Astrocyte (in vitro differentiated cells and primary cell): ENCODE results near the gene PPP1R15B. TPM values are rescaled to one million over a fixed set of nuclear protein-coding genes. Genes with fewer than 3 reads are reported as not detected.

Experiments
- DNase-seq: peaks from one replicate; pipeline ENCODE4 v3.0.0-alpha.2; 2010; ENCODE audit warnings: low read depth
- FAIRE-seq: peaks from 2 replicates; lab custom pipeline; 2011; peaks lifted over from hg19 to GRCh38; lab: Jason Lieb, UNC
- H2AFZ ChIP-seq: 2 replicates; pipeline ENCODE4 v1.6.0; 2012; ENCODE audit warnings: low read depth, low read length, inconsistent platforms
- H3K27ac ChIP-seq: 2 replicates; pipeline ENCODE4 v1.5.1; 2011; ENCODE audit warnings: low read depth, low read length, inconsistent platforms
- H3K27me3 ChIP-seq: 2 replicates; pipeline ENCODE4 v1.6.0; 2011; ENCODE audit warnings: low read length, inconsistent platforms; ENCODE audit not compliant: insufficient read depth
- H3K36me3 ChIP-seq: 2 replicates; pipeline ENCODE4 v1.5.1; 2011; ENCODE audit warnings: low read length, inconsistent platforms; ENCODE audit not compliant: insufficient read depth
- H3K4me1 ChIP-seq: 2 replicates; pipeline ENCODE4 v1.5.1; 2011; ENCODE audit warnings: low read length, inconsistent platforms; ENCODE audit not compliant: insufficient read depth
- H3K4me2 ChIP-seq: 2 replicates; pipeline ENCODE4 v1.6.0; 2012; ENCODE audit warnings: low read length, inconsistent platforms
- H3K4me3 ChIP-seq: 2 replicates; pipeline ENCODE4 v1.5.1; 2011; ENCODE audit warnings: low read depth, mild to moderate bottlenecking, low read length, inconsistent platforms; ENCODE audit not compliant: insufficient read depth
- H3K79me2 ChIP-seq: 2 replicates; pipeline ENCODE4 v1.6.0; 2012; ENCODE audit warnings: mild to moderate bottlenecking, low read length, inconsistent platforms; ENCODE audit not compliant: insufficient read depth
- H3K9ac ChIP-seq: 2 replicates; pipeline ENCODE4 v1.6.0; 2012; ENCODE audit warnings: mild to moderate bottlenecking, low read length, inconsistent platforms
- H3K9me3 ChIP-seq: 2 replicates; pipeline ENCODE4 v1.5.1; 2012; ENCODE audit warnings: low read depth, mild to moderate bottlenecking, low read length, inconsistent platforms; ENCODE audit not compliant: insufficient read depth
- H4K20me1 ChIP-seq: 2 replicates; pipeline ENCODE4 v1.6.0; 2012; ENCODE audit warnings: low read length, inconsistent platforms; ENCODE audit not compliant: insufficient read depth
- H3K27ac Mint-ChIP-seq: one replicate; pipeline ENCODE4 v1.8.0; 2021; ENCODE audit warnings: mild to moderate bottlenecking, mixed read lengths; ENCODE audit not compliant: unreplicated experiment
- H3K27me3 Mint-ChIP-seq: one replicate; pipeline ENCODE4 v1.8.0; 2021; ENCODE audit warnings: low read depth, mixed read lengths; ENCODE audit not compliant: unreplicated experiment
- H3K36me3 Mint-ChIP-seq: one replicate; pipeline ENCODE4 v1.8.0; 2021; ENCODE audit warnings: low read depth, mixed read lengths; ENCODE audit not compliant: unreplicated experiment
- H3K4me1 Mint-ChIP-seq: one replicate; pipeline ENCODE4 v1.8.0; 2021; ENCODE audit warnings: low read depth, mixed read lengths; ENCODE audit not compliant: unreplicated experiment
- H3K4me3 Mint-ChIP-seq: one replicate; pipeline ENCODE4 v1.8.0; 2021; ENCODE audit warnings: mild to moderate bottlenecking, moderate library complexity, mixed read lengths; ENCODE audit not compliant: unreplicated experiment
- H3K9me3 Mint-ChIP-seq: one replicate; pipeline ENCODE4 v1.8.0; 2021; ENCODE audit warnings: mild to moderate bottlenecking, mixed read lengths; ENCODE audit not compliant: unreplicated experiment
- CTCF ChIP-seq: IDR thresholded peaks from 2 replicates; pipeline ENCODE4 v1.5.1; 2011; ENCODE audit warnings: low read depth, mild to moderate bottlenecking, inconsistent platforms, low read length, moderate library complexity; ENCODE audit not compliant: insufficient read depth
- EZH2 ChIP-seq: IDR thresholded peaks from 2 replicates; pipeline ENCODE4 v1.6.1; 2012; ENCODE audit warnings: mild to moderate bottlenecking, low read length, inconsistent platforms; ENCODE audit not compliant: insufficient read depth
- total RNA-seq: library from RNA; stranded (reverse); gene quantifications from 2 replicates; pipeline ENCODE4 v1.2.1, GENCODE V29; 2021

The PPP1R15B gene
- total RNA-seq, 1 donor from 2014 or later = 38.8 TPM

- no peak for FAIRE-seq
- H3K79me2 ChIP-seq = no peaks in the 10 kb centered on the region
- no peaks in the 10 kb centered on the region for H3K9me3 ChIP-seq
- Mint-ChIP-seq H3K9me3 (no peaks in the 10 kb centered on the region), H3K4me1 (peaks cover 1% of the 10 kb centered on the region), H3K27ac (no peak overlapping the region), H3K36me3 (peaks cover 4% of the 10 kb centered on the region), H3K4me3 (no peak overlapping the region), H3K27me3 (peaks cover 56% of the 10 kb centered on the region)
- H2AFZ ChIP-seq = no peak overlapping the region
- no peak overlapping the region for H3K4me2 ChIP-seq
- H3K4me1 ChIP-seq = no peaks in the 10 kb centered on the region
- no peak for TF ChIP-seq CTCF
- no peak for TF ChIP-seq EZH2
- H3K4me3 ChIP-seq = no peak overlapping the region
- no peaks in the 10 kb centered on the region for H3K36me3 ChIP-seq
- DNase-seq = no peak
- H3K27ac ChIP-seq = no peak overlapping the region
- H3K27me3 ChIP-seq = peaks cover 49% of the 10 kb centered on the region
- H4K20me1 ChIP-seq = no peaks in the 10 kb centered on the region
- no peak overlapping the region for H3K9ac ChIP-seq
These were observed 42.5 kb downstream of the PPP1R15B start for GRCh38 chr1:204368996-204369726.

- no peak overlapping the region for H2AFZ ChIP-seq
- H3K36me3 ChIP-seq = no peaks in the 10 kb centered on the region
- no peaks in the 10 kb centered on the region for H3K9me3 ChIP-seq
- H3K4me1 ChIP-seq = peaks cover 9% of the 10 kb centered on the region
- FAIRE-seq = no peak
- no peak overlapping the region for H3K4me3 ChIP-seq
- Mint-ChIP-seq H3K36me3 (peaks cover 4% of the 10 kb centered on the region), H3K4me1 (peaks cover 1% of the 10 kb centered on the region), H3K27me3 (peaks cover 58% of the 10 kb centered on the region), H3K27ac (no peak overlapping the region), H3K4me3 (no peak overlapping the region), H3K9me3 (no peaks in the 10 kb centered on the region)
- peaks cover 46% of the 10 kb centered on the region for H3K27me3 ChIP-seq
- H3K9ac ChIP-seq = no peak overlapping the region
- H3K27ac ChIP-seq = no peak overlapping the region
- no peak overlapping the region for H3K4me2 ChIP-seq
- H4K20me1 ChIP-seq = no peaks in the 10 kb centered on the region
- TF ChIP-seq EZH2 = no peak
- no peak for TF ChIP-seq CTCF
- no peak for DNase-seq
- H3K79me2 ChIP-seq = no peaks in the 10 kb centered on the region
These were observed 43.7 kb downstream of the PPP1R15B start for GRCh38 chr1:204367956-204368355.
